ENCODE data around the gene IRF2BP2.

Gene IRF2BP2

GRCh38 chr1:234583755-234584419 lies 26.1 kb downstream of the IRF2BP2 start:
- no peak for DNase-seq (ENCODE audit: low read depth)

DNA sequence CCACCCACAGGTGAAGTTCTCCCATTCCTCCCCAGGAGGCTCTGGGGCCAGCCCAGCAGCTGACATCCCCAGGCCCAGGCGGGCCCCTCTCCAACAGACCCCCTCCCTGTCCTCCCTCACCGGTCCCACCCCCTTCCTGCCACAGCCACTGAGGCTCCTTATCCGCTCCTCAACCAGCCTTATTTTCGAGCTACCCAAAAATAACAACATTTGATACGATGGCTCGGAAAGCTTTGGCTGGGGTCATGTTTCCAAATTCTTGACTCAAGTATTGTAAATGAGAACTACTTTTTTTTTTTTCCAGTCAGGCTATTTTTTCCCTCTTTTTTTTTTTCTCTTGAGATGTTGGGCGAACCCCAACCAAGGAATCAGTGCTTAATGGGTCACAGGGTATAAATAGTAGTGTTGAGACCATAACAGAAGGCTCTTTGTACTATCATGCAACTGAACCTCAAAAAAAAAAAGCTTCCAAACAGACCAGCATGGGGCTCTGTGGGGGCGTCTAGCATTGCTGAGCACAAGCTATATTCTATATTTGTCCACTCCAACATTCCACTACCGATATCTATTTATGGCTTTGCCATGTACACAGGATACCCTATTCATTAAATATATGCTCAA lies 27.2 kb downstream of the IRF2BP2 start:
- no peak for DNase-seq (ENCODE audit: low read depth)

DNA sequence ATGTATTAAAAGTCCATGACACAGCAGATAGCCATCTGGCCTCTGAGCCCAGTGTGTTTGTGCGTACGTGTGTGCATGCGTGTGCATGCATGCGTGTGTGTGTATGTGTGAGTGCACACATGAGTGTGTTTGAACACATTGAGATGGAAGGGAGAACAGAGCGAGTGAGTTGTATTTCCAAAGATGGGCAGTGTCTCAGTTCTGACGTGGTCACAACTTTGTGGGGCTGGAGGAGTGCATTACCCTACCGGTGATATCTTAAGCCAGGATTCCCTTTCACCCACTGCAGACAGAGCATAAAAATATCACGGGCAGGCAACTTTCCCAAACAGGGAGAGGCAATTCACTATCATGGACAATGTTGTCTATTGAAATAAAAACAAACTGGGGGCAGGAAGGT lies 27.8 kb downstream of the IRF2BP2 start:
- DNase-seq (ENCODE audit: low read depth), result no peak

- DNase-seq (ENCODE audit: low read depth), result no peak
Observed at GRCh38 chr1:234581063-234581714, 28.8 kb downstream of the IRF2BP2 start.

GRCh38 chr1:234579967-234580366 lies 30.0 kb downstream of the IRF2BP2 start:
- no peak for DNase-seq (ENCODE audit: low read depth)

- DNase-seq (ENCODE audit: low read depth), result no peak
Observed at GRCh38 chr1:234578735-234579134, 31.2 kb downstream of the IRF2BP2 start.

- DNase-seq (ENCODE audit: low read depth), result no peak
Observed at GRCh38 chr1:234578087-234578486, 31.9 kb downstream of the IRF2BP2 start.

- no peak for DNase-seq (ENCODE audit: low read depth)
Observed at GRCh38 chr1:234573711-234574299, 36.2 kb downstream of the IRF2BP2 start.

DNA sequence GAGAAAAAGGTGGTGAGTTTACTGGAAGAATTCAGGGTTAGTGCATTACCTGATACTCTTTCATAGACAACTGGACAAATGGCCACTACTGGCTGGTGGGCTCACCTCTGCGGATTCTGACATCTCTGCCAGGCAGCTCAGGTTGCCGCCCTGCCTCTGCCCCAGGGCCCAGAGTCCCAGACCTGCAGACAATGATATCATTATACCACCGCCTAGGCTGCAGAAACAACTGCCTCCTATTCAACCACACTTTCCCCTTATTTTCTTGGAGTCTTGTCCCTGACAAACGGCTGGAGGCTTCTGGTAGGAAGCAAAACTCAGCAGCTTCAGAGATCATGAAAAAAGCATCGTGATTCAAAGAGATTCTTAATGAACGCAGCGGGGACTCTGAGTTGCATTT lies 37.0 kb downstream of the IRF2BP2 start:
- no peak for DNase-seq (ENCODE audit: low read depth)

DNA sequence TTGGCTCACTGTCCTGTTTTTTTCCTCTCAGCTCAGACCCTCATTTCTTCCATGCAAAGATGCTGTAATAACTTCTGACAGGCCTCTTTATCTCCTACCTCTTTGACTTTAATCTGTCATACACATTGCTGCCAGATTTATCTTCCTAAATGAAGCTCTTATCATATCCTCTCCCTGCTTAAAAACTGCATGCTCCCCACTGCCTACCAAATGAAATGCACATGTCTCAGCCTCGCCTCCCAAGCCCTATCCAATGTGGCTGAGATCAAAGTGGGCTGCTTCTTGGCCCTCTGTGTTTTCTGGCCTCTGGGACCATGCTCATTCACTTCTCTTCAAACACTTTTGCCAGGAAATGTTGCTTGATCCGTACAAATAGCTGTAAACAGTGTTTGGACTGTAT lies 38.3 kb downstream of the IRF2BP2 start:
- no peak for DNase-seq (ENCODE audit: low read depth)

GRCh38 chr1:234570329-234571120 lies 39.5 kb downstream of the IRF2BP2 start:
- DNase-seq (ENCODE audit: low read depth), result no peak

DNA sequence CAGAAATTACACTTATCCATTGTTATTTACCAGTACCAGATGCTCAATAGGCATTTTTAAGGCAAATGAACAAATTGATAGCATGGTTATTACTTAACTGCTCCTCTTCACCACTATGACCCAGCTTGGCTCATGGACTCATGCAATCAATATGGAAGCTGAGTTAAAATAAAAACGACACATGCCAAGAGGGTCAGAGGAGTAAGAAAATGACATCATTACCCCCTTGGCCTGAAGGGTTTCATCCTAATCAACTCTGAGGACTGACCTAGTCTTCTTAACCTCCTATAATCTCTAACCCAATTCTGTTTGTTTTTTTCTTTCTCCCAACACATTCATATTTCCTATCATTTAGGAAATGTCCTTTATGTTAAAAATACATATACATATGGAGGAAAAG lies 41.6 kb downstream of the IRF2BP2 start:
- no peak for DNase-seq (ENCODE audit: low read depth)

DNA sequence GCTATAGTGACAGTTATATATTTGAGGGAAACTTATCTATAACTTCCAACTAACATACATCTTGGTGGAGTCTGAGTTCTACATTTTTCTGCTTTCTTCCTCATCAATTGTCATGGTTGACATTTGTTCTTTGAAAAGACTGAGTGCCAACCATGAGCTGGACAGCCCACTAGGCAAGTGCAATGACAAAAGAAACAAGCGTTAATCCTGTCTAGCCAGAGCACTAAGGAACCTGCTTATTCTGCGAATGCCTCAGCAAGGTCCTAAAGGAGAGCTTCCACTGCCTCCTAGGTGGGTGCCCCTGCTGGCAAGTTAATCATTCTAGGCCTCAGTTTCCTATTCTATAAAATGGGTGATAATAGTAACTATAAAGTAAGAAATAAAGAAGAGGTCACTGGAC lies 44.8 kb downstream of the IRF2BP2 start:
- DNase-seq (ENCODE audit: low read depth), result no peak

GRCh38 chr1:234564035-234565029 lies 45.6 kb downstream of the IRF2BP2 start:
- no peak for DNase-seq (ENCODE audit: low read depth)

- no peak for DNase-seq (ENCODE audit: low read depth)
Observed at GRCh38 chr1:234562334-234562733, 47.6 kb downstream of the IRF2BP2 start.

- no peak for DNase-seq (ENCODE audit: low read depth)
Observed at GRCh38 chr1:234561319-234561718, 48.7 kb downstream of the IRF2BP2 start.

GRCh38 chr1:234559902-234560676 lies 49.9 kb downstream of the IRF2BP2 start:
- no peak for DNase-seq (ENCODE audit: low read depth)

GRCh38 chr1:234559152-234559901 lies 50.7 kb downstream of the IRF2BP2 start:
- no peak for DNase-seq (ENCODE audit: low read depth)

DNA sequence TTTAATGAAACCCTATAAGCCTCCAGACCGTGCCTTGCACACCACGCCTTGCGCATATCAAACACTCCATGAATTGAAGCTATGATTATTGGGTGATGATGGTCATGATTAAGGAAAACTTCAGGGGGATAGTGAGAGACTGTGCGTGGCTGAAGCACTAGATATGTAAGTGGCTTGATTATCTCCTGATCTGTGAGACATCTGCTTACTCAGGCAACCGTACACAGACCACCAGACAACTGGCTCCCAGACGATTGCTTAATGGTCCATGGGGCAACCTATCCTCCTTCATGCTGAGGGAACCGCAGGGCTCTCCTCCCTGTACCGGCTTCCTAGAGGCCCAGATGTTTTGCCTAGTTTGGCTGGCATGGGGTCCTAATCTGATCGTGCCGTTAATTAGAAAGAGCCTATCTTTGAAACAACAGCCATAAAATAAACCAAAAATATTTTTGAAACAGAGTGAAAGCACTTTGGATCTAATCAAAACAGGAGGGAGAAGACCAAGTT lies 51.6 kb downstream of the IRF2BP2 start:
- no peak for DNase-seq (ENCODE audit: low read depth)
